Measurements from ENCODE around the gene SPRYD4.
"Not testable (repeated sequence)": the region's sequence is repeated elsewhere in the genome, so short reads cannot be mapped to it uniquely, and the experiment has no call there.

- not testable (repeated sequence) for TF ChIP-seq CSDC2 (CRISPR knock-in tag; IDR thresholded peaks at IDR 0.05); ZC3H10 (CRISPR knock-in tag; IDR thresholded peaks at IDR 0.05); ESRRG (CRISPR knock-in tag; IDR thresholded peaks at IDR 0.05); RARB (CRISPR knock-in tag; IDR thresholded peaks at IDR 0.05); CREB5 (CRISPR knock-in tag; IDR thresholded peaks at IDR 0.05; ENCODE audit: low read depth); ISL1 (CRISPR knock-in tag; IDR thresholded peaks at IDR 0.05)
Observed at GRCh38 chr12:56494106-56494415, 25.7 kb downstream of the SPRYD4 start.

All from SK-N-SH treated with all-trans-retinoic acid at 6 μM for 48 hours (cell line).